Vagina (tissue), 2 donors: ENCODE results near the gene MT1A.

Experiments used
- CTCF ChIP-seq, 3 experiments: fragments of 450-650 bp in 2 of 3; fragments of 200-600 bp in 1 of 3; sonication (generic) in 1 of 3; IDR thresholded peaks; one replicate each; pipeline ENCODE4 v1.5.1; 2017 to 2019; ENCODE audit warnings: antibody characterized with exemption in 3 of 3, mild to moderate bottlenecking in 2 of 3, moderate library complexity in 2 of 3
- POLR2A ChIP-seq, 2 donors: fragments of 450-650 bp; IDR thresholded peaks; one replicate each; pipeline ENCODE4 v1.6.1; 2017; ENCODE audit warnings: antibody characterized with exemption in 2 of 2, mild to moderate bottlenecking in 2 of 2, moderate library complexity in 2 of 2

- TF ChIP-seq CTCF (IDR thresholded peaks at IDR 0.05) (peak in 2 of 3 experiments; percentile 5 to 62), POLR2A (IDR thresholded peaks at IDR 0.05) (no peak)
Observed at GRCh38 chr16:56600398-56600999, 38.0 kb upstream of the MT1A start.
